ENCODE results near the gene MID2.

The MID2 gene

DNA sequence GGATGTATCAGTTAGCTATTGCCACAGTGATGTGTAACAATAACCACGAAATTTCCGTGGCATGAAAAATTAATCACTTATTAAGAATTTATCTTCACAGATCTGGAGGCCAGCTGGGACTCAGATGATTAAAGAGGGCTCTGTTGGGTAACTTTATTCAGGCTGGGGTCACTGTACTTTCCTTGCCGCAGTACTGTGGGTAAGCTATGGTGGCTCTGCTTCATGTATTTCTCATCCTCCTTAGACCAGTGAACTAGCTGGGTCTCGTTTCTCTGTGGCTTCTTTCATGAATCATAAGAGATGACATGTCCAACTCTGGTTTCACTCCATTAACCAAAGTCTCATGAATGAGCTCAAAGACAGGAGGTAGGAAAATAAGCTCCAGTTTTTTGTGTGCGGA lies 143.0 kb downstream of the MID2 start:
- DNase-seq: no peak

DNA sequence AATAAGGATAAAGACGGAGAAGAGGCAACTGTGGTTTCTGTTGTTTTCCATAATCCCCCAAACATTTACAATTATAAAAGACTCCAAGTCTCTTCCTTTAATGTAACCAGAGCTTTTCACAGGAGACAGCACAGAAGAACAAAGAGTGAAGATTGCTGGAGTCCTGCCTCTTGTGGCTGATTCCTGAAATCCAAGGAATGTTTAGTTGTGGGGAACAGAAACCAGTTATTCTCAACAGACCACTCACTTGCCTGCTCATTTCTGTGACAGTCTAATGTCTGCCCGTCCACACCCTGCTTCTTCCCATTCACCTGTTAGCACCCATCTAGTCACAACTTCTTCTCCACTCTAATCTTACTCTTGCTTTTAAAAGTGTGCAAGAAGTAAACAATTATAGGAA lies 144.4 kb downstream of the MID2 start:
- DNase-seq: no peak

DNA sequence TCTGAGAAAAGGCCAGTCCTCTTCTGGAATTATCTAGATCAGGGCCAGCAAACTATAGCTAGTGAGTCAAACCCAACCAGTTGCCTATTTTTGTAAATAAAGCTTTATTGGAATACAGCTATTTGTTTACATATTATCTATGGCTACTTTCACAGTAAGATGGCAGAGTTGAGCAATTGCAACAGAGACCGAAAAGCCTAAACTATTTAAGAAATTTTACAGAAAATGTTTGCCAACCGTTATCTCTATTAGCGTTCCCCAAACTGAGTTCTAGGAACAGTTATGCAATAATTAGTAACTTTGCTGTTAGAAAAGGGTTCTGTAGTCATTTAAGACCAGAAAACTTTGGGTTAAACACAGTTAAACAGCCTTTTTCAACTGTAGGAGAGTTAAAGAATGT lies 146.0 kb downstream of the MID2 start:
- DNase-seq: no peak

Measured in activated effector memory CD4-positive, alpha-beta T cell treated with Interleukin-2 at 50 U/mL for 16 hours (primary cell).